OCI-M1 (cell line): ENCODE data around the gene CD58.

ENCODE experiments used
- DNase-seq: peaks from one replicate; lab custom pipeline; 2025; lab: John Stamatoyannopoulos, UW

Gene CD58

DNA sequence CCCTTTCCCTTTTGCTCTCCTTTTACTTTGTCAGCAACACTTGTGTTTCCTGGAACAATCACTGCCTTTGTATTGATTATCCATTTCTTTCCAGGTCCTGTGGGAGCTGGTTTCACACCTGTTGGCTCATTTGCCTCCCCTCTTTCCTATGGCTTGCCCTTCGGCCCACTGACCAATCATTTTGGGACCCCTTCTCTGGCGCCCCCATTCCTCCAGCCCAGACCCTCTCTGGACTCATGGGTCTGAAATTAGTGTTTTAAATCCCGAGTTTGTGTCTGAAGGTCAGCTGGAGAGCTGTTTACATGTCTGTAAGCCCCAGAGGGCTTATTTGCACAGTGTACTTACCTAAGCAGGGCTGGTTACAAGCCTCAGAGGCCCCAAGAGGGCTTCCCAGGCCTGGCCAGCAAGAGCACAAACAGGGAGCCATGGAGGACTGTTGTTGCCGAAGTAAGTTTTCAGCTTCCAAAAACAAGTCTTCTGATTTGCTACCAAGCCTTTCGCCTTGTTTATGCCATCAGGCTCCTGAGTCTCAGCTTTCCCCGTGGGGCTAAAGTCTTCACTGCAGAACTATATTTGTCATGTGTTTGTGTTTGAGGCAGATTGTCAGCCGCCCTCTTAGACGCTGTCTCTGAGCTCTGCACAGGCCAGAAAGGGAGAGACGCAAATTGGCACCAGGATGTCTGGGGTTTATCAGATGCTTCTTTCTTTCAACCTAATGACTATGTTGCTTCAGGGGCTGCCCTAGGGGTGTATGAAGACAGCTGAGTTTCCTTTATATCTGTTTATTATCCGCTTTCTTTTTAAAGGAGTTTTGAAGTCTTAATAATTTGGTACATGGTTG is 104.8 kb downstream of the CD58 start:
- no peak for DNase-seq

DNA sequence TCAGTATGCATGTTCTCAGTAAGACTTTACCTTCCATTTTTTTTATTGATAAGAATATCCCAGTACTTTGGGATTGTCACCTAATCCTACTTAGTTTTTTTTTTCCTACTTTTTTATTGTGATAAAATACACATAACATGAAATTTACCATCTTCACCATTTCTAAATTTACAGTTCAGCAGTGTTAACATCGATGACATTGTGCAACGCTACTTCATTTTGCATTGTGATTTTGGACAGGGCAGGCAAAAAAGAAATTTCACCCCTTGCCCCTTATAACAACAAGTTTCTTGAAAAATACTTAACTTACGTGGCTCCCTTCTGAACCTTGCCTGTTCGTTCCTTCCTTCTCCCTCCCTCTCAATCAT is 105.4 kb downstream of the CD58 start:
- no peak for DNase-seq
